ENCODE measurements around the gene GRM1.

Gene GRM1

GRCh38 chr6:146097586-146097985 is 68.7 kb downstream of the GRM1 start:
- DNase-seq (ENCODE audit: low read depth in 2 of 2) = no peak

GRCh38 chr6:146100776-146101175 is 71.9 kb downstream of the GRM1 start:
- no peak for DNase-seq (ENCODE audit: low read depth in 2 of 2)

- no peak for DNase-seq (ENCODE audit: low read depth in 2 of 2)
These were observed 74.7 kb downstream of the GRM1 start for GRCh38 chr6:146103416-146104072.

- DNase-seq (ENCODE audit: low read depth in 2 of 2) = no peak
These were observed 77.7 kb downstream of the GRM1 start for GRCh38 chr6:146106532-146106931.

GRCh38 chr6:146110990-146111389 is 82.1 kb downstream of the GRM1 start:
- DNase-seq (ENCODE audit: low read depth in 2 of 2) = no peak

- DNase-seq (ENCODE audit: low read depth in 2 of 2) = no peak
These were observed 83.1 kb downstream of the GRM1 start for GRCh38 chr6:146111881-146112450.

GRCh38 chr6:146113084-146113623 is 84.3 kb downstream of the GRM1 start:
- DNase-seq (ENCODE audit: low read depth in 2 of 2) = no peak

GRCh38 chr6:146123616-146124015 is 94.8 kb downstream of the GRM1 start:
- no peak for DNase-seq (ENCODE audit: low read depth in 2 of 2)

- no peak for DNase-seq (ENCODE audit: low read depth in 2 of 2)
These were observed 98.8 kb downstream of the GRM1 start for GRCh38 chr6:146127447-146128215.

- no peak for DNase-seq (ENCODE audit: low read depth in 2 of 2)
These were observed 105.0 kb downstream of the GRM1 start for GRCh38 chr6:146133866-146134265.

- DNase-seq (ENCODE audit: low read depth in 2 of 2) = no peak
These were observed 106.3 kb downstream of the GRM1 start for GRCh38 chr6:146135167-146135566.

GRCh38 chr6:146146836-146147235 is 118.0 kb downstream of the GRM1 start:
- no peak for DNase-seq (ENCODE audit: low read depth in 2 of 2)

GRCh38 chr6:146149770-146150169 is 120.9 kb downstream of the GRM1 start:
- no peak for DNase-seq (ENCODE audit: low read depth in 2 of 2)

- no peak for DNase-seq (ENCODE audit: low read depth in 2 of 2)
These were observed 124.3 kb downstream of the GRM1 start for GRCh38 chr6:146153040-146153758.

- no peak for DNase-seq (ENCODE audit: low read depth in 2 of 2)
These were observed 125.3 kb downstream of the GRM1 start for GRCh38 chr6:146154197-146154596.

GRCh38 chr6:146161664-146162063 is 132.8 kb downstream of the GRM1 start:
- no peak for DNase-seq (ENCODE audit: low read depth in 2 of 2)

GRCh38 chr6:146169872-146170271 is 141.0 kb downstream of the GRM1 start:
- DNase-seq (ENCODE audit: low read depth in 2 of 2) = no peak

GRCh38 chr6:146177785-146178184 is 148.9 kb downstream of the GRM1 start:
- no peak for DNase-seq (ENCODE audit: low read depth in 2 of 2)

- DNase-seq (ENCODE audit: low read depth in 2 of 2) = no peak
These were observed 155.0 kb downstream of the GRM1 start for GRCh38 chr6:146183831-146184230.

GRCh38 chr6:146184701-146185100 is 155.8 kb downstream of the GRM1 start:
- DNase-seq (ENCODE audit: low read depth in 2 of 2) = no peak

GRCh38 chr6:146189131-146189530 is 160.3 kb downstream of the GRM1 start:
- DNase-seq (ENCODE audit: low read depth in 2 of 2) = no peak

- DNase-seq (ENCODE audit: low read depth in 2 of 2) = no peak
These were observed 161.7 kb downstream of the GRM1 start for GRCh38 chr6:146190581-146190980.
